ENCODE data around the gene SLC41A3. TPM values are rescaled to one million over a fixed set of nuclear protein-coding genes. Genes with fewer than 3 reads are reported as not detected.
A peak's percentile ranks its signal among the peaks of the same experiment; 100 is the strongest.
"Not testable (repeated sequence)": the region's sequence is repeated elsewhere in the genome, so short reads cannot be mapped to it uniquely, and the experiment has no call there.

SLC41A3 gene
- total and polyA plus RNA-seq, 2 experiments from 2014 or later: 19.8 to 56.0 TPM

GRCh38 chr3:125968701-125969592, 115.0 kb downstream of the SLC41A3 start, which contains the start of gene ROPN1B:
Gene ROPN1B, plus strand, starts transcription at chr3:125969178. Its CDS starts 2,877 bp downstream, at chr3:125972055.
- not testable (repeated sequence) for H2AFZ ChIP-seq, H3K9ac ChIP-seq
- in situ Hi-C loops (cut with MboI): loop anchor here (25.0 kb wide), 1 partner anchor 418 kb away; the partner anchor contains the start of gene CFAP100

GRCh38 chr3:125968121-125968520, 115.8 kb downstream of the SLC41A3 start:
- not testable (repeated sequence) for H4K20me1 ChIP-seq (ENCODE audit: insufficient read depth); DNase-seq; H3K79me2 ChIP-seq (ENCODE audit: insufficient read depth); H3K4me2 ChIP-seq (ENCODE audit: unreplicated experiment); H3K4me3 ChIP-seq; H3F3A ChIP-seq (ENCODE audit: insufficient read depth); H3K9me2 ChIP-seq (ENCODE audit: insufficient read depth); H2AFZ ChIP-seq; H3K4me1 ChIP-seq (ENCODE audit: insufficient read depth); H3K36me3 ChIP-seq (ENCODE audit: low read depth); H3K9ac ChIP-seq; H3K27ac ChIP-seq; H3K9me3 ChIP-seq (ENCODE audit: low read depth)
- H3K27me3 ChIP-seq (replicated peaks; ENCODE audit: insufficient read depth): peaks cover 34% of the 10 kb centered on the region
- in situ Hi-C loops (cut with MboI): loop anchor here (25.0 kb wide), 1 partner anchor 419 kb away; the partner anchor contains the start of gene CFAP100
- 95 to 97% methylated on average over 2 of the region's 2 CpGs for WGBS, 2 experiments (ENCODE audit: low coverage in 1 of 2, low lambda C conversion rate in 2 of 2, missing lambda C conversion rate in 2 of 2)

More at GRCh38 chr3:125968701-125969592, 115.0 kb downstream of the SLC41A3 start, which contains the start of gene ROPN1B:
- H3K4me2 ChIP-seq (ENCODE audit: unreplicated experiment); H3K27ac ChIP-seq; DNase-seq; H3F3A ChIP-seq (ENCODE audit: insufficient read depth); H3K4me1 ChIP-seq (ENCODE audit: insufficient read depth); H3K9me3 ChIP-seq (ENCODE audit: low read depth); H3K4me3 ChIP-seq; H3K79me2 ChIP-seq (ENCODE audit: insufficient read depth); H3K9me2 ChIP-seq (ENCODE audit: insufficient read depth); H3K36me3 ChIP-seq (ENCODE audit: low read depth); H4K20me1 ChIP-seq (ENCODE audit: insufficient read depth): not testable (repeated sequence)
- 14% methylated on average over 2 to 5 of the region's 50 CpGs for WGBS, 2 experiments (ENCODE audit: low coverage in 1 of 2, low lambda C conversion rate in 2 of 2, missing lambda C conversion rate in 2 of 2)
- H3K27me3 ChIP-seq (replicated peaks; ENCODE audit: insufficient read depth): peaks cover 34% of the 10 kb centered on the region

DNA sequence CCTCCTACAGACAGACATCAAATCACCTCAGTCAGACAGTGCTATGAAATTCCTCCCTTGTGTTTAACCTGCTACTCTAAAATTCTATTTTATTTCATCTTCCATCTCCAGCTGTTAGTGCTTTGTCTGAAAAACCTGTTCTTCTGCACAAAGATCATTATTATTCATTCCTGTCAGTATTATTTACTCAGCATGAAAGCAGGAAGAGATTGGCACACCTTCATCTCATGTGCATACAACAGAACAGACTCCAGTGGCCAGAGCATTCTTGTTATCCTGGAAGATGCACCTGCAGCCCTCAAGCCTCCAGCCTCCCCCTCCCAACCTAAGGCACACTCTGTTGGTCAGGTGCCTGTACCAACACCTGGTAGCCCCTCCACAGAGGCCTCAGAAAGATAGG, 116.8 kb downstream of the SLC41A3 start:
- Histone ChIP-seq H3K4me3 (no peak overlapping the region), H3K9me3 (ENCODE audit: low read depth) (no peaks in the 10 kb centered on the region), H3K4me2 (ENCODE audit: unreplicated experiment) (no peak overlapping the region), H3K4me1 (ENCODE audit: insufficient read depth) (no peaks in the 10 kb centered on the region), H4K20me1 (ENCODE audit: insufficient read depth) (no peaks in the 10 kb centered on the region), H3K79me2 (ENCODE audit: insufficient read depth) (no peaks in the 10 kb centered on the region), H3F3A (ENCODE audit: insufficient read depth) (no peaks in the 10 kb centered on the region), H3K27ac (no peak overlapping the region), H3K27me3 (replicated peaks; ENCODE audit: insufficient read depth) (peaks cover 34% of the 10 kb centered on the region), H3K36me3 (ENCODE audit: low read depth) (no peaks in the 10 kb centered on the region), H3K9me2 (ENCODE audit: insufficient read depth) (no peaks in the 10 kb centered on the region), H3K9ac (no peak overlapping the region), H2AFZ (no peak overlapping the region)
- in situ Hi-C loops (cut with MboI): loop anchor here (25.0 kb wide), 1 partner anchor 420 kb away; the partner anchor contains the start of gene CFAP100
- no peak for DNase-seq
- no peak for TF ChIP-seq EZH2phosphoT487 (IDR thresholded peaks at IDR 0.05; ENCODE audit: insufficient read depth, low read depth)
- TF ChIP-seq EZH2 (IDR thresholded peaks at IDR 0.05; ENCODE audit: insufficient read depth, poor library complexity, severe bottlenecking): no peak

DNA sequence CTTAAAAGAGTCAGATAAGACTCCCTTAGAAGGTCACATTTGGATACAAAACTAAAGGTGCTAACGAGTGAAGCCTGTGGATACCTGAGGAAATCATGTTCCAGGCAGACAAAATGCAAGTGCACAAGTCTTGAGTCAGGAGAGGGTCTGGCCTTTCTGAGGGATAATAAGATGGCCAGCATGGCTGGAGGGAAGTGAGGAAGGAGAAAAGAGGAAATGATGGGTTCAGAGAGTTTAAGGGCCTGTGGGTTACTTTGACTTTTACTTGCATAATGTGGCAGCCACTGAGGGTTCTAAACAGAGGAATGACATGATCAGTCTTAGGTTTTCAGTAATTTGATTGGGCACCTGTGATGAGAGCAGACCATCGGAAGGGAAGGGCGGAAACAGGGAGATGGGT, 118.4 kb downstream of the SLC41A3 start:
- no peaks in the 10 kb centered on the region for H3K9me3 ChIP-seq (ENCODE audit: low read depth)
- no peaks in the 10 kb centered on the region for H3K79me2 ChIP-seq (ENCODE audit: insufficient read depth)
- no peaks in the 10 kb centered on the region for H3K4me1 ChIP-seq (ENCODE audit: insufficient read depth)
- no peak for TF ChIP-seq EZH2phosphoT487 (IDR thresholded peaks at IDR 0.05; ENCODE audit: insufficient read depth, low read depth)
- no peak for TF ChIP-seq EZH2 (IDR thresholded peaks at IDR 0.05; ENCODE audit: insufficient read depth, poor library complexity, severe bottlenecking)
- H3K4me2 ChIP-seq (ENCODE audit: unreplicated experiment): no peak overlapping the region
- 82 to 88% methylated on average over 3 of the region's 3 CpGs for WGBS, 2 experiments (ENCODE audit: low coverage in 1 of 2, low lambda C conversion rate in 2 of 2, missing lambda C conversion rate in 2 of 2)
- H3K4me3 ChIP-seq: no peak overlapping the region
- H3F3A ChIP-seq (ENCODE audit: insufficient read depth): no peaks in the 10 kb centered on the region
- no peak overlapping the region for H2AFZ ChIP-seq
- no peak for DNase-seq
- no peaks in the 10 kb centered on the region for H3K36me3 ChIP-seq (ENCODE audit: low read depth)
- no peaks in the 10 kb centered on the region for H3K9me2 ChIP-seq (ENCODE audit: insufficient read depth)
- no peaks in the 10 kb centered on the region for H4K20me1 ChIP-seq (ENCODE audit: insufficient read depth)
- no peak overlapping the region for H3K9ac ChIP-seq
- no peak overlapping the region for H3K27ac ChIP-seq
- in situ Hi-C loops (cut with MboI): loop anchor here (25.0 kb wide), 1 partner anchor 422 kb away; the partner anchor contains the start of gene CFAP100
- H3K27me3 ChIP-seq (replicated peaks; ENCODE audit: insufficient read depth): peaks cover 21% of the 10 kb centered on the region

DNA sequence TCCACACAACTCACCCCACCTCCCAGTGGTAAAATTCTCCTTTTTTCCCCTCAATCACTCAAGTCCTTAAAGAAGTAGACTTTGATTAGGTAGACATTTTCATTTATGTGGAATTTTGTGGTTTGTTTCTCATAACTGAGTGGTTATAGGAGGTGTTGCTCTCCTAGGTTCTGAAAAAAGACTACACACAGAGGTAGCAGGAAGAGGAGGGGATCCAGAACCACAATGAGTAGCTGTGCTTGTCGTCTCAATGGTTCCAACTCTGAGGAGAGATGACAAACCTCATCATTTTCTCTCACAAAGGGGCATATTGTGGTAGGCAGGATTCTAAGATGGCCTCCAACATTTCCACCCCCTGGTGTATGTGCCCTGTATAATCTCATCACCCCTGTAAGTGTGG, 120.1 kb downstream of the SLC41A3 start:
- 7 to 11% methylated on average over 1 of the region's 1 CpG for WGBS, 2 experiments (ENCODE audit: low coverage in 1 of 2, low lambda C conversion rate in 2 of 2, missing lambda C conversion rate in 2 of 2)
- H3K4me3 ChIP-seq; H3K9me2 ChIP-seq (ENCODE audit: insufficient read depth); H3K27ac ChIP-seq; H3K4me1 ChIP-seq (ENCODE audit: insufficient read depth); H3K36me3 ChIP-seq (ENCODE audit: low read depth); H2AFZ ChIP-seq; H3F3A ChIP-seq (ENCODE audit: insufficient read depth); H3K9me3 ChIP-seq (ENCODE audit: low read depth); H4K20me1 ChIP-seq (ENCODE audit: insufficient read depth); H3K4me2 ChIP-seq (ENCODE audit: unreplicated experiment); H3K79me2 ChIP-seq (ENCODE audit: insufficient read depth); H3K9ac ChIP-seq: not testable (repeated sequence)
- peak; percentile 23 for DNase-seq
- peaks cover 17% of the 10 kb centered on the region for H3K27me3 ChIP-seq (replicated peaks; ENCODE audit: insufficient read depth)
- in situ Hi-C loops (cut with MboI): loop anchor here (25.0 kb wide), 1 partner anchor 423 kb away; the partner anchor contains the start of gene CFAP100
